HAP-1 (cell line): ENCODE results near the gene TMEM176B.
"Not testable (repeated sequence)": the region's sequence is repeated elsewhere in the genome, so short reads cannot be mapped to it uniquely, and the experiment has no call there.

Source experiments
- DNase-seq, 2 experiments: peaks; one replicate each; pipeline ENCODE4 v3.0.0-alpha.2; 2016 to 2020; ENCODE audit warnings: low spot score in 2 of 2
- H3K27me3 ChIP-seq: fragments of 250-450 bp; sonication (Bioruptor Pico); 2 replicates; pipeline ENCODE4 v1.5.1; 2020; ENCODE audit warnings: low read depth, mild to moderate bottlenecking, moderate library complexity
- H3K36me3 ChIP-seq: fragments of 250-450 bp; sonication (Bioruptor Pico); replicated peaks from 2 replicates; pipeline ENCODE4 v1.5.1; 2020; ENCODE audit warnings: mild to moderate bottlenecking
- H3K4me1 ChIP-seq: fragments of 250-450 bp; sonication (Bioruptor Pico); 2 replicates; pipeline ENCODE4 v1.5.1; 2020; ENCODE audit warnings: mild to moderate bottlenecking
- H3K4me3 ChIP-seq: fragments of 250-450 bp; sonication (Bioruptor Pico); 2 replicates; pipeline ENCODE4 v1.5.1; 2020; ENCODE audit warnings: mild to moderate bottlenecking, moderate library complexity
- H3K9me3 ChIP-seq: fragments of 250-450 bp; sonication (Bioruptor Pico); 2 replicates; pipeline ENCODE4 v1.5.1; 2020; ENCODE audit warnings: mild to moderate bottlenecking, moderate library complexity
- in situ Hi-C: fragments of 300-500 bp; cut with MboI; formaldehyde crosslinking; loops from 3 replicates; pipeline ENCODE4 v1.14.3; 2020; ENCODE audit warnings: low sequenced_read_pairs, inconsistent platforms, mixed read lengths

TMEM176B gene

GRCh38 chr7:150791304-150791703 lies 8.9 kb downstream of the TMEM176B start:
- DNase-seq: no peak
- H3K4me1 ChIP-seq: no peaks in the 10 kb centered on the region
- no peaks in the 10 kb centered on the region for H3K9me3 ChIP-seq
- H3K27me3 ChIP-seq: no peaks in the 10 kb centered on the region
- in situ Hi-C loops: no loop called here
- no peaks in the 10 kb centered on the region for H3K36me3 ChIP-seq
- H3K4me3 ChIP-seq: no peak overlapping the region

DNA sequence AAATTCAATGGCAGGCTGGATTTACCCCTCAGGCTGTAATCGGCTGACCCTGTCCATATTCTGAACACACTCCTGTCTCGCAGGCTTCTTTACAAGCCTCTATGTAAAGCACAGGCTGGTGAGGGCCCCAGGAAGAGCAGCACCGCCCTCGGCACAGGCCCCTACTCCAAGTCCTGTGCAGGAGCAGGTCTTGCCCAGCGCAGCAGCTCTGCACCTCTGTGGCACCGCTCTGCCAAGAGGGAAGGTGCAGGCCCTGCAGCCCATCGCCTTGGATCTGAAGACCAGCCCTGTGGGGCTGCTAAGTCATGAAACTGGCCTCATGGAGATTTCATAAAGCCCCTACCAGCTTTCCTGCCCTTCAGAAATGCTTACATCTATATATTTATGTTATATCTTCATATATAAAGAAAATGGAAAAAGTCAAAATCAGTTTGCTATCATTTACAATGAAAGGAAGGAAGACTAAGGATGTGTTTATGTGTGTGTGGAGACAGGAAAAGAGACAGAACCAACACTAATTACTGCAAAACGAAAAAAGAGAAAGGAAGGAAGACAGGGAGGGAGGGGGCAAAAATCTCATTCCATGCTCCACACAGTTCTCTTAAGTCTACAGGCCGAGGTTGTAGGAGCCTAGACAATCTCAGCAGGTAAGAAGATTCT lies 9.6 kb downstream of the TMEM176B start:
- H3K4me3 ChIP-seq: no peak overlapping the region
- in situ Hi-C loops: no loop called here
- no peaks in the 10 kb centered on the region for H3K4me1 ChIP-seq
- no peaks in the 10 kb centered on the region for H3K36me3 ChIP-seq
- no peaks in the 10 kb centered on the region for H3K27me3 ChIP-seq
- no peaks in the 10 kb centered on the region for H3K9me3 ChIP-seq
- DNase-seq: no peak

DNA sequence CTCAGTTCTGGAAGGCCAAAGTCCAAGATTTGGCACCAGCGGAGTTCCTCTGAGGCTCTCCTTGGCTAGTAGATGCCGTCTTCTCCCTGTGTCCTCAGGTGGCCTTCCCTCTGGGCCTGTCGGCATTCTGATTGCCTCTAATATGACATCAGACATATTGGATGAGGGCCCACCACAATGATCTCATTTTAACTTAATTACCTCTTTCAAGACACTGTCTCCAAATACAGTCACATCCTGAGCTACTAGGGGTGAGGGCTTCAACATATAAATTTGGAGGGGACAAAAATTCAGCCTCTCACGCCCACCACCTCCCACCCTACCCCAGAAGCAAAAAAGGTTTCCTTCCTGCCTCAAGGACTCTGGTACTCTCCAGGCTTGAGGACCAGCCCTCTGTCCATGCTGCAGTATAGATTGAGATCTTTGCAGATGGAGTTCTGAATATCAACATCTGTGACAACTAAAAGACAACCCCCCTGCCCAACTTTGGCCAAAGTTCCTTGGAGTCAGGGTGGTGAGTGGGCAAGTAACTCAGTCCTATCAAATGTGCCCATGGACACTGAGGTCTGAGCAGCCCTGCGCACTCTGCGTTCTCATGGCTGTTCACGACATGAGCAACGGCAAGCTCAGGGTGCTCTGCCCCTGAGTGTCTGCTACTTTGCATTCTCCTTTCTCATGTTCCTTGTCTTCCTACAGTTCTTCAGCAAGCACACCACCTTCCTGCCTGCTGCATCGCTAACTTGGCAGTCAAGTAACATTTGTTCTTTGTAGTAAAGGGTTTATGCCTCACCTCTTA lies 11.5 kb downstream of the TMEM176B start:
- H3K9me3 ChIP-seq: no peaks in the 10 kb centered on the region
- in situ Hi-C loops: no loop called here
- H3K4me3 ChIP-seq: no peak overlapping the region
- H3K27me3 ChIP-seq: peaks cover 8% of the 10 kb centered on the region; the same call in 1 of the 2 replicates
- no peaks in the 10 kb centered on the region for H3K4me1 ChIP-seq
- no peaks in the 10 kb centered on the region for H3K36me3 ChIP-seq
- DNase-seq: no peak

DNA sequence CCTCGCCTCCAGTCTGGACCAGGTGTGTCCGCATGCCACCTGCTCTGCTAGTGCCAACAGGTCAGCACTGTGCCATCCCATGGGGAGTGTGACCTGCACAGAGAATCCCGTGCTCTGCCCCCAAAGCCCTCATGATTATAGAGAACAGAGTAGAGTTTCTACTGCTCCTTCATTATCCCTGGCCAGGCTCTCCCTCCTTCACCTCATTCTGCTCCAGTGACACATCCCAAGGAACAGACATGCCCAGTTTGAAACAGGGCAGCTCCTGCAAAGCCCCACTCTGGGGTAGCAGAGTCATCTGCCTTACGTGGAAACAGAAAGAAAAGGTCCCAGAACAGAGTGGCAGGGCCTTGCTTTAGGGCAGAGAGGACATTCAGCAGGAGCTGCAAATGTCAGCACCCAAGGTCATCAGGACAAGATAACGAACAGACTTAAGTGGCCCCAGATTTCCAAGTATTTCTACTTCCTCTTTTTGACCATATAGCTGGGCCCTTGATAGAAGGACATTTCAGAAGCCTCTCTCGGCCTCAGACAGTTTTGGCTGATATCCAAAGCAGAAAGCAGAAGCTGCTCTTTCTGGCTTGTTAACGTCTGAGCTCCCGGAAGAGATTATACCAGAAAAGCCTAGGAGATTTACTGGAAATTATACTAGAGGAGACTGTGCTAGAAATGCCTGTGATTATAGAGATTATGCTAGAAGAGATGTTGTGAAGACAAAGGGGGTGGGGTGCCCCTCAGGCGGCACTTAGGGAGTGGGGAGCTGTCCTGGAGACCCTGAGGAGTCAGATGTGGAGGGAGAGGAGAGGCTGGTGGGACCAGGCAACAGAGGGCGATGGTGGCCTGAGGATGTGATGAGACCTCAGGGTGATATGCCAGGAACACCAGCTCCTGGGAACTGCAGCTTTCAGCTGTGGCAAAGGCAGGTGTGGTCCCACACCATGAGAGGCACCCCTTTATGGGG lies 12.6 kb downstream of the TMEM176B start:
- no peaks in the 10 kb centered on the region for H3K36me3 ChIP-seq
- in situ Hi-C loops: no loop called here
- H3K4me1 ChIP-seq: no peaks in the 10 kb centered on the region
- H3K9me3 ChIP-seq: no peaks in the 10 kb centered on the region
- H3K4me3 ChIP-seq: no peak overlapping the region
- no peak for DNase-seq
- peaks cover 8% of the 10 kb centered on the region; the same call in 1 of the 2 replicates for H3K27me3 ChIP-seq

DNA sequence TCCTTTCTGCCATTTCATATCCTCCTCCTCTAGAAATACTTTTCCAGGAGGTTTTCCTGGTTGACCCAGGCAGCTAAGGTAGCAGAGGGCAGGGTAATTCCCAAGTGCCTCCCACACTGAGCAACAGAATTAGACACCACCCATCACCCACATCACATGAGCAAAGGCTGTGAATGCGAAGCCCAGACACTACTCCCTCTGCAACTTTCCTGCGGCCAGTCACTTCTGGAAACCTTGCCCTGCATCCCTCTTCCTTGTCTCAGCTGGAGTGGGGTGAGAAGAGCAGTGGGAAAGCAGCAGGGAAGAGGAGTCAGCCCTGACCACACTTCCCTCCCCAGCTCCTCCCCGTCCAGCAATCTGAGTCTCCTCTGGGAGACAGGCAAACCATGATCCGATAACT lies 15.2 kb downstream of the TMEM176B start:
- in situ Hi-C loops: no loop called here
- no peak for DNase-seq

DNA sequence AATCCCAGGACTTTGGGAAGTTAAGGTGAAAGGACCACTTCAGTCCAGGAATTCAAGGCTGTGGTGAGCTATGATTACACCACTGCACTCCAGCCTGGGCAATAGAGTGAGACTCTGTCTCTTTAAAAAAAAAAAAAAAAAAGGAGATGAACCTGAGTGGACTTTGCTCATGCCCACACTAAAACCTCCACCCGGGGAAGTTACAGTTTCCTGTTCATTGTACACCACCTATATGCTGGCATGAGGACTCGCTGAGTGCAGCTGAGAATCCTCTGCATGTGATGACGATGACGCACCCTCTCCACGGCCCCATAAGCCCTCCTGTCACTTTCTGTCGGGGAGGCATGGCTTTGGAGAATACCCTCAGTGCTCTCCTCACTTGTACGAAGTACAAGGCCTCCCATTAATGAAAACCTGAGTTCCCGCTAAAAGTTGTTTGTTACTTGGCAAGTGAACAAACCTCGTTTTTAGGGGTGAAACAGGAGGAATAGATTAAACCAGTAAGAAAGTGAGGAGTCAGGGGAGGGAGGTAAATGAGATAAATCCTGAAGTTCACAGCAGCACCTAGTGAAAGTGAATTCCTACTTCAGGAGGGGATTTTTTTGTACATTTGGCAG lies 15.9 kb downstream of the TMEM176B start:
- H3K9me3 ChIP-seq: no peaks in the 10 kb centered on the region
- in situ Hi-C loops: no loop called here
- DNase-seq: no peak
- H3K36me3 ChIP-seq: no peaks in the 10 kb centered on the region
- H3K4me3 ChIP-seq: no peak overlapping the region
- H3K27me3 ChIP-seq: peaks cover 8% of the 10 kb centered on the region; the same call in 1 of the 2 replicates
- H3K4me1 ChIP-seq: no peaks in the 10 kb centered on the region

More for the DNA sequence above, 15.2 kb downstream of the TMEM176B start:
- no peak overlapping the region for H3K4me3 ChIP-seq
- H3K4me1 ChIP-seq: no peaks in the 10 kb centered on the region
- H3K9me3 ChIP-seq: no peaks in the 10 kb centered on the region
- H3K27me3 ChIP-seq: peaks cover 8% of the 10 kb centered on the region; the same call in 1 of the 2 replicates
- no peaks in the 10 kb centered on the region for H3K36me3 ChIP-seq

- no peak overlapping the region for H3K4me3 ChIP-seq
- DNase-seq: no peak
- H3K9me3 ChIP-seq: no peaks in the 10 kb centered on the region
- in situ Hi-C loops: no loop called here
- no peaks in the 10 kb centered on the region for H3K36me3 ChIP-seq
- no peaks in the 10 kb centered on the region for H3K4me1 ChIP-seq
- H3K27me3 ChIP-seq: peaks cover 11% of the 10 kb centered on the region; the same call in 1 of the 2 replicates
These were observed 18.2 kb downstream of the TMEM176B start for GRCh38 chr7:150781961-150782360.

- in situ Hi-C loops: no loop called here
- H3K9me3 ChIP-seq: no peaks in the 10 kb centered on the region
- no peak overlapping the region for H3K4me3 ChIP-seq
- no peaks in the 10 kb centered on the region for H3K36me3 ChIP-seq
- DNase-seq: no peak
- H3K4me1 ChIP-seq: no peaks in the 10 kb centered on the region
- peaks cover 11% of the 10 kb centered on the region; the same call in 1 of the 2 replicates for H3K27me3 ChIP-seq
These were observed 19.1 kb downstream of the TMEM176B start for GRCh38 chr7:150781103-150781502.

DNA sequence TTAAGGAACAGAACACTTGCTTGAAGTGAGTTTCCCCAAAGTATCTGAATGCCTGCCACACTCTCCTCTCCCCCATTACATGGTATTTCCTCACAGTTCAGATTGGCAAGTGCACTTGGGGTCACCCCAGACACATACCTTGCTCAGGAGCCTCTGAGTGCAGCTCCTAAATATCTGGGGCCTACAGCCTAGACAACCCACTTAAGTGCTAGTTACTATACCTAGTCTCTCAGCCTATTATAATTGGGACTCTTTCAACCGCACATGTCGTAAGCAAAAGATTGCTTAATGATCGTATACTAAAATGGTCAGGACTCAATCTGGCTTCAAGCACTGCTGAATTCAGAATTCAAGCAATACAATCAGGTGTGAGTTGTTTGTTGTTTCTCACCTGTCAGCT lies 19.9 kb downstream of the TMEM176B start:
- H3K4me1 ChIP-seq: no peaks in the 10 kb centered on the region
- H3K4me3 ChIP-seq: no peak overlapping the region
- peaks cover 11% of the 10 kb centered on the region; the same call in 1 of the 2 replicates for H3K27me3 ChIP-seq
- no peak for DNase-seq
- no peaks in the 10 kb centered on the region for H3K9me3 ChIP-seq
- in situ Hi-C loops: no loop called here
- H3K36me3 ChIP-seq: no peaks in the 10 kb centered on the region

GRCh38 chr7:150778738-150779301 lies 21.3 kb downstream of the TMEM176B start:
- H3K4me1 ChIP-seq: no peaks in the 10 kb centered on the region
- H3K36me3 ChIP-seq: no peaks in the 10 kb centered on the region
- H3K4me3 ChIP-seq: no peak overlapping the region
- DNase-seq: peak; percentile 71 to 87
- no peaks in the 10 kb centered on the region for H3K9me3 ChIP-seq
- 0 out of 2 replicates have a peak, but pooled peaks cover 3% of the 10 kb centered on the region for H3K27me3 ChIP-seq
- in situ Hi-C loops: loop anchor here (5.0 kb wide), 1 partner anchor 208 kb away; no protein-coding TSS in a partner anchor

DNA sequence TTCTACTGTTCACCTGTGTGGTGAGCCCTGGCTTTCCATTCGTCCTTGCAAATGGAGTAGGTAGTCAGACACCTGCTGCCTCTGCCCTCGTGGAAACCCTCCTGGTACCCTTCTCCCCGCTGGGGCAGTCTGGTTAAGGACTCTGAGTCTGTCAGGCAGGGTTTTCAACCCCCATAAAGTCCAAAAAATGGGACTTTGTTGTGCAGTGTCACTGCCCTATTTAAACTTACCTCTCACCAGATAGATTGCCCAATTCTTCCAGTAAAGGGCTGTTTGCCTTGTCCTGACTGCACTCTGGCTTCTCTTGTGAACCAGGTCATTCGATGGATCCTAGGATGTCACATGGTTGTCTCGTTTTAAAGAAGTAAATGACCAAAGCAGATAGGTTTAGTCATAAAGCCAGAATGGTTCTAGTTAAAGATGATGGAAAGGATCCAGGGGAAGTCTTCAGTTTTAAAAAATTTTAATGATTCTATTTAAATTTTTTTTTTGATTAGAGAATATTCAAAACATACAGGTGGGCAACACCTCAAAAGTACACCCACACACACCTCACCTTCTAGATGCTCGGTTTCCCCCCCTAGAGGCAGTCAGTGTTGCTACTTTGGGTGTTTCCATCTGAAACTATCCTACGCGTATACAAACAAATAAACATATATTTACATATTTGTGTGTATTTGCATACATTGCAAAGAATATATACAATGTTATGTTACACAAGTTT lies 22.0 kb downstream of the TMEM176B start:
- Histone ChIP-seq H3K9me3 (no peaks in the 10 kb centered on the region), H3K27me3 (0 out of 2 replicates have a peak, but pooled peaks cover 3% of the 10 kb centered on the region), H3K4me3 (no peak overlapping the region), H3K36me3 (no peaks in the 10 kb centered on the region), H3K4me1 (no peaks in the 10 kb centered on the region)
- in situ Hi-C loops: loop anchor here (5.0 kb wide), 1 partner anchor 209 kb away; no protein-coding TSS in a partner anchor
- DNase-seq: no peak

- H3K9me3 ChIP-seq, H3K27me3 ChIP-seq, H3K4me3 ChIP-seq, DNase-seq, H3K36me3 ChIP-seq, H3K4me1 ChIP-seq, in situ Hi-C loops: not testable (repeated sequence)
These were observed 26.0 kb downstream of the TMEM176B start for GRCh38 chr7:150774131-150774530.
